ENCODE results near the gene UBR4. TPM values are rescaled to one million over a fixed set of nuclear protein-coding genes. Genes with fewer than 3 reads are reported as not detected.

The UBR4 gene
- total and polyA plus RNA-seq, 10 of the 15 experiments (the other 5 are each of a cell fraction or from before 2014, with no cell fraction given) = 34.2 to 124 (median 56.2) TPM

DNA sequence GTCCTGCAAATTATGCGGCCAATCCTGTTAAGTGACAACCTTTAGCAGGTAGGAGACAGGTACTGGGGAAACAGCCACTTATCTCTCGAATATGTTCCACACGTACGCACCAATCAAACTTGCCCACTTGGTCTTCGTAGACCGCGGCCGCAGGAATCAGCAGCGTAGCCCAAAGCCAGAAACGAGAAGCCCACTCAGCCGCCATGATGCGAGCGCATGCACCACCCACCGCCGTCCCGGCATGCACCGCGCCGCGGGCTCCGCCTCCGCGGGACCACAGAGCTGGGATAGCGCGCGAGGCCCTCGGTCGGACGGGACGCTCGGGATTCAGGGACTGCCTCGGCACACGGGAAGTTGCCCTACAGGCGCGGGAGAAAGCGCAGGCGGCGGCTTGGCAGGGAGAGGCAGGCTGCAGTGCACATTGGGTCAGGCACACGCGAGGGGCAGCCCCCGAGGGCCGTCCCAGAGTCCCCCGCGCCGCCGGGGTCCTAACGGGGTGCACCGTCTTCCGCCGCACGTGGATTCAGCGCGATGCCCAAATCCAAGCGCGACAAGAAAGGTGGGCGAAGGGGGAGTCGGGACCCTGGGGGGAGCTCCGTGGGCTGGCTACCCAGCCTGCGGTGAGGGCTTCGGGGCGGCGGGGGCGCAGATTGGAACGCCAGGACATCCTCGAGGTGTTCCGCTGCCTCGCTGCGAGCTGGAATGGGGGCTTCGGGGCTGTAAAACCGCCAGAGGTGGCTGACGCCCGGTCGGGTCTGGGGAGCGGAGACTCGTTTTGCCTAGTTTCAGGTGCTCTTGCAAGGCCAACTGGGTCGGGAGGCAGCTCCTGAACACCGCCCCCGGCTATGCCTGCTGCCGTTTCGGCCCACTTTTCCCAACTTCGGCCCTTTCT is 41.5 kb upstream of the UBR4 start, which contains the start of the genes EMC1 and MRTO4 (continued):
- no peak for TF ChIP-seq HDAC2 (IDR thresholded peaks at IDR 0.05)
- no peak for TF ChIP-seq STAT3 (IDR thresholded peaks at IDR 0.05; ENCODE audit: low read depth, low read length)
- TF ChIP-seq NRF1 (conservative IDR thresholded peaks at IDR 0.05; ENCODE audit: low read depth, low read length) = no peak
- no peak for TF ChIP-seq CBX5 (IDR thresholded peaks at IDR 0.05; ENCODE audit: low read depth)
- TF ChIP-seq RUNX3 (IDR thresholded peaks at IDR 0.05; ENCODE audit: low read length) = peak; percentile 70
- TF ChIP-seq SMARCA5 (IDR thresholded peaks at IDR 0.05) = peak; percentile 61; the same call in 1 of the 2 replicates
- no peak for TF ChIP-seq BRCA1 (IDR thresholded peaks at IDR 0.05; ENCODE audit: low read depth, low read length)
- peak; percentile 66 for TF ChIP-seq SP1 (IDR thresholded peaks at IDR 0.05; ENCODE audit: low read depth, low read length)
- TF ChIP-seq, protein P1, sequence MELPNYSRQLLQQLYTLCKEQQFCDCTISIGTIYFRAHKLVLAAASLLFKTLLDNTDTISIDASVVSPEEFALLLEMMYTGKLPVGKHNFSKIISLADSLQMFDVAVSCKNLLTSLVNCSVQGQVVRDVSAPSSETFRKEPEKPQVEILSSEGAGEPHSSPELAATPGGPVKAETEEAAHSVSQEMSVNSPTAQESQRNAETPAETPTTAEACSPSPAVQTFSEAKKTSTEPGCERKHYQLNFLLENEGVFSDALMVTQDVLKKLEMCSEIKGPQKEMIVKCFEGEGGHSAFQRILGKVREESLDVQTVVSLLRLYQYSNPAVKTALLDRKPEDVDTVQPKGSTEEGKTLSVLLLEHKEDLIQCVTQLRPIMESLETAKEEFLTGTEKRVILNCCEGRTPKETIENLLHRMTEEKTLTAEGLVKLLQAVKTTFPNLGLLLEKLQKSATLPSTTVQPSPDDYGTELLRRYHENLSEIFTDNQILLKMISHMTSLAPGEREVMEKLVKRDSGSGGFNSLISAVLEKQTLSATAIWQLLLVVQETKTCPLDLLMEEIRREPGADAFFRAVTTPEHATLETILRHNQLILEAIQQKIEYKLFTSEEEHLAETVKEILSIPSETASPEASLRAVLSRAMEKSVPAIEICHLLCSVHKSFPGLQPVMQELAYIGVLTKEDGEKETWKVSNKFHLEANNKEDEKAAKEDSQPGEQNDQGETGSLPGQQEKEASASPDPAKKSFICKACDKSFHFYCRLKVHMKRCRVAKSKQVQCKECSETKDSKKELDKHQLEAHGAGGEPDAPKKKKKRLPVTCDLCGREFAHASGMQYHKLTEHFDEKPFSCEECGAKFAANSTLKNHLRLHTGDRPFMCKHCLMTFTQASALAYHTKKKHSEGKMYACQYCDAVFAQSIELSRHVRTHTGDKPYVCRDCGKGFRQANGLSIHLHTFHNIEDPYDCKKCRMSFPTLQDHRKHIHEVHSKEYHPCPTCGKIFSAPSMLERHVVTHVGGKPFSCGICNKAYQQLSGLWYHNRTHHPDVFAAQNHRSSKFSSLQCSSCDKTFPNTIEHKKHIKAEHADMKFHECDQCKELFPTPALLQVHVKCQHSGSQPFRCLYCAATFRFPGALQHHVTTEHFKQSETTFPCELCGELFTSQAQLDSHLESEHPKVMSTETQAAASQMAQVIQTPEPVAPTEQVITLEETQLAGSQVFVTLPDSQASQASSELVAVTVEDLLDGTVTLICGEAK (IDR thresholded peaks at IDR 0.05; ENCODE audit: borderline replicate concordance) = peak; percentile 69
- 0 out of 2 replicates have a peak, but pooled peaks have one; percentile 47 for TF ChIP-seq TCF12 (IDR thresholded peaks at IDR 0.05; ENCODE audit: low read depth, low read length)
- TF ChIP-seq MTA2 (IDR thresholded peaks at IDR 0.05; ENCODE audit: low read depth) = no peak
- TF ChIP-seq KLF5 (IDR thresholded peaks at IDR 0.05; ENCODE audit: partially characterized antibody) = peak; percentile 89
- TF ChIP-seq SKIL (IDR thresholded peaks at IDR 0.05; ENCODE audit: low read depth, poor library complexity, severe bottlenecking) = peak; percentile 22
- TF ChIP-seq, protein P2, sequence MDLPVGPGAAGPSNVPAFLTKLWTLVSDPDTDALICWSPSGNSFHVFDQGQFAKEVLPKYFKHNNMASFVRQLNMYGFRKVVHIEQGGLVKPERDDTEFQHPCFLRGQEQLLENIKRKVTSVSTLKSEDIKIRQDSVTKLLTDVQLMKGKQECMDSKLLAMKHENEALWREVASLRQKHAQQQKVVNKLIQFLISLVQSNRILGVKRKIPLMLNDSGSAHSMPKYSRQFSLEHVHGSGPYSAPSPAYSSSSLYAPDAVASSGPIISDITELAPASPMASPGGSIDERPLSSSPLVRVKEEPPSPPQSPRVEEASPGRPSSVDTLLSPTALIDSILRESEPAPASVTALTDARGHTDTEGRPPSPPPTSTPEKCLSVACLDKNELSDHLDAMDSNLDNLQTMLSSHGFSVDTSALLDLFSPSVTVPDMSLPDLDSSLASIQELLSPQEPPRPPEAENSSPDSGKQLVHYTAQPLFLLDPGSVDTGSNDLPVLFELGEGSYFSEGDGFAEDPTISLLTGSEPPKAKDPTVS (IDR thresholded peaks at IDR 0.05; ENCODE audit: low read depth, low read length) = no peak
- TF ChIP-seq ZNF384 (IDR thresholded peaks at IDR 0.05; ENCODE audit: borderline replicate concordance, low read depth, low read length) = no peak
- peak; percentile 98 for TF ChIP-seq LARP7 (IDR thresholded peaks at IDR 0.05)
- peak; percentile 96; the same call in 1 of the 2 replicates for TF ChIP-seq RB1 (IDR thresholded peaks at IDR 0.05; ENCODE audit: borderline replicate concordance)
- TF ChIP-seq ESRRA (IDR thresholded peaks at IDR 0.05; ENCODE audit: low read length) = peak; percentile 46; the same call in 1 of the 2 replicates
- TF ChIP-seq, protein P3, sequence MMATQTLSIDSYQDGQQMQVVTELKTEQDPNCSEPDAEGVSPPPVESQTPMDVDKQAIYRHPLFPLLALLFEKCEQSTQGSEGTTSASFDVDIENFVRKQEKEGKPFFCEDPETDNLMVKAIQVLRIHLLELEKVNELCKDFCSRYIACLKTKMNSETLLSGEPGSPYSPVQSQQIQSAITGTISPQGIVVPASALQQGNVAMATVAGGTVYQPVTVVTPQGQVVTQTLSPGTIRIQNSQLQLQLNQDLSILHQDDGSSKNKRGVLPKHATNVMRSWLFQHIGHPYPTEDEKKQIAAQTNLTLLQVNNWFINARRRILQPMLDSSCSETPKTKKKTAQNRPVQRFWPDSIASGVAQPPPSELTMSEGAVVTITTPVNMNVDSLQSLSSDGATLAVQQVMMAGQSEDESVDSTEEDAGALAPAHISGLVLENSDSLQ (IDR thresholded peaks at IDR 0.05) = no peak
- peak; percentile 68 for TF ChIP-seq CREB1 (IDR thresholded peaks at IDR 0.05; ENCODE audit: low read depth)
- peak; percentile 68 for TF ChIP-seq E2F4 (IDR thresholded peaks at IDR 0.05; ENCODE audit: low read depth, low read length)

Measured in GM12878 (cell line).